Thyroid gland (tissue), 4 donors: ENCODE results near the gene BCKDK. TPM values are rescaled to one million over a fixed set of nuclear protein-coding genes. Genes with fewer than 3 reads are reported as not detected.
A peak's percentile ranks its signal among the peaks of the same experiment; 100 is the strongest.

Experiments
- DNase-seq, 2 donors: peaks; one replicate each; pipeline ENCODE4 v3.0.0-alpha.2; 2019
- H3K27ac ChIP-seq, 3 donors: fragments of 200-600 bp; sonication (generic); 1 replicate in 2 of 3; 2 replicates in 1 of 3; pipeline ENCODE4 v1.5.1; 2016 to 2019; ENCODE audit warnings: mild to moderate bottlenecking in 1 of 3, moderate library complexity in 1 of 3
- H3K27me3 ChIP-seq: fragments of 200-600 bp; sonication (generic); one replicate; pipeline ENCODE4 v1.5.1; 2019
- H3K36me3 ChIP-seq, 2 donors: fragments of 200-600 bp; sonication (generic); one replicate each; pipeline ENCODE4 v1.5.1; 2016 to 2019
- H3K4me1 ChIP-seq, 2 donors: fragments of 200-600 bp; sonication (generic); one replicate each; pipeline ENCODE4 v1.5.1; 2017 to 2019
- H3K4me3 ChIP-seq, 3 donors: fragments of 200-600 bp; sonication (generic); replicated peaks in 1 of 3; 1 replicate in 2 of 3; 2 replicates in 1 of 3; pipeline ENCODE4 v1.5.1; 2016; ENCODE audit warnings: mild to moderate bottlenecking in 1 of 3
- H3K9me3 ChIP-seq: fragments of 200-600 bp; sonication (generic); one replicate; pipeline ENCODE4 v1.5.1; 2017
- POLR2A ChIP-seq, 2 donors: fragments of 450-650 bp; IDR thresholded peaks; one replicate each; pipeline ENCODE4 v1.6.1; 2017; ENCODE audit warnings: antibody characterized with exemption in 2 of 2, mild to moderate bottlenecking in 2 of 2, moderate library complexity in 1 of 2
- WGBS, 2 donors: methylation state at CpG; one replicate each; pipeline ENCODE4 v1.1.5; 2017; 5-methylcytosine and 5-hydroxymethylcytosine counted together
- intact Hi-C: fragments of 100-400 bp; cut with DNase I; formaldehyde crosslinking; loops from one replicate; pipeline ENCODE4 v1.15.1; 2023
- total RNA-seq, 4 donors: library from RNA; depleted of rRNA; stranded (reverse); fragments of >200 nt; gene quantifications; one replicate each; pipeline ENCODE4 v1.2.3, GENCODE V29; 2016
- TF ChIP-seq, protein P1 (sequence below), 6 experiments: fragments of 200-600 bp in 3 of 6; fragments of 450-650 bp in 3 of 6; sonication (generic) in 3 of 6; IDR thresholded peaks; one replicate each; pipeline ENCODE4 v1.5.1; 2016 to 2019; ENCODE audit warnings: antibody characterized with exemption in 6 of 6, mild to moderate bottlenecking in 2 of 6, inconsistent platforms in 1 of 6, moderate library complexity in 1 of 6

Gene BCKDK
- total RNA-seq, 4 donors from 2014 or later = 30.1 to 52.0 (median 40.5) TPM

DNA sequence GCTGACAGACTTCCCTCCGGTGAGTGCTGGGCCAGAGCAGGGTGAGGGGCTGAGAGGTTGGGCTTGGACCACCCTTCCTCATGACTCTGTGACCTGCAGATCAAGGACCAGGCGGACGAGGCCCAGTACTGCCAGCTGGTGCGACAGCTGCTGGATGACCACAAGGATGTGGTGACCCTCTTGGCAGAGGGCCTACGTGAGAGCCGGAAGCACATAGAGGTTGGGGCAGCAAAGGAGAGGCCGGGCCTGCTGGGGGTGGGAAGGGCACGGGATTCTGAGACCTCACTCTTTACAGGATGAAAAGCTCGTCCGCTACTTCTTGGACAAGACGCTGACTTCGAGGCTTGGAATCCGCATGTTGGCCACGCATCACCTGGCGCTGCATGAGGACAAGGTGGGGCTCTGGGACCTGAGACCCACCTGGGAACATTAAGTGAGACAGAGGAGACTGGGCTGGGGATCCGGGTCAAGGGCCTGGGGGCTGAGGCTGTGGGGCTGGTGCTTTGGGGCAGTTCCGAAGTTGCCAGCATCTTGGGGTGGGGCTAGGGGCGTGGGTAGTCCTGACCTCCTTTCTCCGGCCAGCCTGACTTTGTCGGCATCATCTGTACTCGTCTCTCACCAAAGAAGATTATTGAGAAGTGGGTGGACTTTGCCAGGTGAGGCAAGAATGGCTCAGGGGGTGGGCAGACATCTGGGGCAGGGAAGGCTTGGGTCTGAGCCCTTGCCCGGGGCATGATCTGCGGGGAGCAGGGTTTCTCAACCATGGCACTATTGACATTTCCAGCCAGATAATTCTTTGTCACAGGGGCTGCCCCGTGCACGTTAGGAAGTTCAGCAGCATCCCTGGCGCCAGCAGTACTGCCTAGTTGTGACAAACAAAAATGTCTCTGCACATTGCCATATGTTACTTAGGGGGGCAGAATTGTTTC, 2.2 kb downstream of the BCKDK start:
- DNase-seq = no peak
- H3K4me1 ChIP-seq = peaks cover 16 to 18% of the 10 kb centered on the region in 2 donors
- no peaks in the 10 kb centered on the region for H3K27me3 ChIP-seq
- intact Hi-C loops = no loop called here
- no peaks in the 10 kb centered on the region for H3K9me3 ChIP-seq
- no peak overlapping the region for H3K4me3 ChIP-seq
- H3K27ac ChIP-seq = no peak overlapping the region
- TF ChIP-seq, protein P1, sequence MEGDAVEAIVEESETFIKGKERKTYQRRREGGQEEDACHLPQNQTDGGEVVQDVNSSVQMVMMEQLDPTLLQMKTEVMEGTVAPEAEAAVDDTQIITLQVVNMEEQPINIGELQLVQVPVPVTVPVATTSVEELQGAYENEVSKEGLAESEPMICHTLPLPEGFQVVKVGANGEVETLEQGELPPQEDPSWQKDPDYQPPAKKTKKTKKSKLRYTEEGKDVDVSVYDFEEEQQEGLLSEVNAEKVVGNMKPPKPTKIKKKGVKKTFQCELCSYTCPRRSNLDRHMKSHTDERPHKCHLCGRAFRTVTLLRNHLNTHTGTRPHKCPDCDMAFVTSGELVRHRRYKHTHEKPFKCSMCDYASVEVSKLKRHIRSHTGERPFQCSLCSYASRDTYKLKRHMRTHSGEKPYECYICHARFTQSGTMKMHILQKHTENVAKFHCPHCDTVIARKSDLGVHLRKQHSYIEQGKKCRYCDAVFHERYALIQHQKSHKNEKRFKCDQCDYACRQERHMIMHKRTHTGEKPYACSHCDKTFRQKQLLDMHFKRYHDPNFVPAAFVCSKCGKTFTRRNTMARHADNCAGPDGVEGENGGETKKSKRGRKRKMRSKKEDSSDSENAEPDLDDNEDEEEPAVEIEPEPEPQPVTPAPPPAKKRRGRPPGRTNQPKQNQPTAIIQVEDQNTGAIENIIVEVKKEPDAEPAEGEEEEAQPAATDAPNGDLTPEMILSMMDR (IDR thresholded peaks at IDR 0.05) = no peak
- no peak for TF ChIP-seq POLR2A (IDR thresholded peaks at IDR 0.05)
- 89 to 95% methylated on average over 21 to 23 of the region's 26 CpGs for WGBS, 2 donors
- H3K36me3 ChIP-seq = peaks cover 17 to 23% of the 10 kb centered on the region in 2 donors

DNA sequence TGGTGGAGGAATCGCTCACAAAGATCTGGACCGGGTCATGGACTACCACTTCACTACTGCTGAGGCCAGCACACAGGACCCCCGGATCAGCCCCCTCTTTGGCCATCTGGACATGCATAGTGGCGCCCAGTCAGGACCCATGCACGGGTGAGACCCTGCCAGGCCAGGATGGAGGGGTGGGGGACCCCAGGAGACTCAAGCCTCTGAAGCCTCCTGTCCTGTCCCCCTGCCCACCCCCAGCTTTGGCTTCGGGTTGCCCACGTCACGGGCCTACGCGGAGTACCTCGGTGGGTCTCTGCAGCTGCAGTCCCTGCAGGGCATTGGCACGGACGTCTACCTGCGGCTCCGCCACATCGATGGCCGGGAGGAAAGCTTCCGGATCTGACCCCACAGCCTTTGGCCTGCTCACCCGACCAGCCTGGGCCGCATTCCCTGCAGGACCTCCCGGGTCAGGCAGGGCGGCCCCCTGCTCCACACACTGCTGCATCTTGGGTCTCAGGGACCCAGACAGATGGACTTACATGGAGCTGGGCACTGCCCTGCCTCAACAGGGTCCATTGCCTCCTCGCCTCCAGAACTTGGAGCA, 3.8 kb downstream of the BCKDK start:
- TF ChIP-seq, protein P1 (IDR thresholded peaks at IDR 0.05) = no peak
- TF ChIP-seq POLR2A (IDR thresholded peaks at IDR 0.05) = no peak
- DNase-seq = no peak
- H3K9me3 ChIP-seq = no peaks in the 10 kb centered on the region
- peaks cover 17 to 23% of the 10 kb centered on the region in 2 donors for H3K36me3 ChIP-seq
- intact Hi-C loops = no loop called here
- peaks cover 13 to 14% of the 10 kb centered on the region in 2 donors for H3K4me1 ChIP-seq
- no peak overlapping the region for H3K4me3 ChIP-seq
- WGBS, 2 donors = 90 to 95% methylated on average over 18 to 19 of the region's 23 CpGs
- no peak overlapping the region for H3K27ac ChIP-seq
- H3K27me3 ChIP-seq = no peaks in the 10 kb centered on the region

DNA sequence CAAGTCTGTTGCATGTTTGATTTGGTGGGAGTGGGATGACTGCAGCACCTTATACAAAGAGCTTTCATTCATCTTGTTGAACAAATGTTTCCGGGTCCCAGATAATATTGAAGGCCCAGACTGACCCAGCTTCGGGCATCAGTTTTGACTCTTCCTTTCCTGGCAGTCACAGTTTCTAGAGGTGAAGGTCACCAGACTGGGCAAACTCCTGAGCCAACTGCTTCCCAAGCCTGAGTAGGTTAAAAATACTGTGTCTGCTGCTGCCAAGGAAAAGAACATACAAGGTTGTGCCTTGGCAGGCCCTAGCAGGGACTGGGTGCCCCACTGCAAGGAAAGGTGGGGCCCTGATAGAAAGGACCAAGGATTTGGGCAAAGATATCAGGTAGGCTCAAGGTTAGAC, 4.5 kb downstream of the BCKDK start:
- no peak for DNase-seq
- no peaks in the 10 kb centered on the region for H3K9me3 ChIP-seq
- H3K36me3 ChIP-seq = peaks cover 17 to 23% of the 10 kb centered on the region in 2 donors
- peaks cover 13 to 15% of the 10 kb centered on the region in 2 donors for H3K4me1 ChIP-seq
- peak overlapping the region in 1 of 3 donors; percentile 30 for H3K27ac ChIP-seq
- no peak for TF ChIP-seq POLR2A (IDR thresholded peaks at IDR 0.05)
- TF ChIP-seq, protein P1 (IDR thresholded peaks at IDR 0.05) = no peak
- intact Hi-C loops = no loop called here
- no peaks in the 10 kb centered on the region for H3K27me3 ChIP-seq
- no peak overlapping the region for H3K4me3 ChIP-seq
- WGBS, 2 donors = 82 to 96% methylated on average over 2 of the region's 2 CpGs

DNA sequence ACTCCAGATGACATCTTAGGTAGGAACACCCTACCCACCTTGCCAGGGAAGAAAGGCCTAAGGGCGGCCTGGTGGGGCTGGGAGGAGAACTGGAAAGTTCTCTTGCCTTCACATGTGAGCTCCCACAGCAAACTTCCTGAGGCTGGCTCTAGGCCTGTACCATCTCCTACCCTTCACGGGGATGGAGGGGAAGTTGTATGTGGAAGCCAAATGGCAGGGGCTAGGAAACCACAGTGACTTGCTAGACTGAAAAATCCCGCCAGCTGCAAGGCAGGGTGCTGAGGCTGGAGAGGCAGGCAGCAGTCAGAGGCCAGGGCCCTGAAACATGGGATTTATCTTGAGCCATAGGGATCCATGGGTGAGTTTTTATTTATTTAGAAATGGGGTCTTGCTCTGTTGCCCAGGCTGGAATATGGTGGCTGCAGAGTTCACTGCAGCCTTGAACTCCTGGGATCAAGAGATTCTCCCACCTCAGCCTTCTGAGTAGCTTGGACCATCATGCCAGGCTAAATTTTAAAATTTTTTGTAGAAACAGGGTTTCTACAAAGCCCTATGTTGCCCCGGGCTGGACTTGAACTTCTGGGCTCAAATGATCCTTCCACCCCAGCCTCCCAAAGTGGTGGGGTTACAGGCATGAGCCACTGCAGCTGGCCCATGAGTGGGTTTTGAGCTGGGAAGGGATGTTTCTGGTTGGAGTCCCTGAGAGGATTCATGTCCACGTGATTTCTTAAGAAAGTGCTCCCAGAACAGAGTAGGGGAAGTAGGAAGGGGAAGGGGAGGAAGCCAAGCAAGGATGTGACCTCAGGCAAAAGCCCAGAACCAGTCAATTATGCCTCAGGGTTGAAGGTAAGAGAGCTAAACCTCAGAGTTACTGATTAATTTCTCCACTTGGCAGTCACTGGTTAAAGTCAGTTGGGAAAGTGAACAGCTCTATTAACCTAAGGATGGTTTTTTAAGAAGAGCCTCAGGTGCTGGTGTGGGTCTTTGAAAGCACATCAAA, 5.2 kb downstream of the BCKDK start:
- no peak overlapping the region for H3K4me3 ChIP-seq
- H3K9me3 ChIP-seq = no peaks in the 10 kb centered on the region
- H3K36me3 ChIP-seq = peaks cover 17 to 23% of the 10 kb centered on the region in 2 donors
- H3K27ac ChIP-seq = peak overlapping the region in 1 of 3 donors; percentile 30
- TF ChIP-seq, protein P1 (IDR thresholded peaks at IDR 0.05) = no peak
- no peak for TF ChIP-seq POLR2A (IDR thresholded peaks at IDR 0.05)
- no peak for DNase-seq
- intact Hi-C loops = no loop called here
- 79% methylated on average over 3 to 5 of the region's 5 CpGs for WGBS, 2 donors
- H3K4me1 ChIP-seq = peaks cover 11 to 17% of the 10 kb centered on the region in 2 donors
- no peaks in the 10 kb centered on the region for H3K27me3 ChIP-seq
